Ishikawa (cell line): ENCODE results near the gene IKZF1.

ENCODE experiments used
- CEBPB ChIP-seq: IDR thresholded peaks from 2 replicates; pipeline ENCODE4 v1.6.1; 2012
- EGR1 ChIP-seq: IDR thresholded peaks from 2 replicates; pipeline ENCODE4 v1.6.1; 2012
- RAD21 ChIP-seq: IDR thresholded peaks from 2 replicates; pipeline ENCODE4 v1.6.1; 2012; ENCODE audit warnings: low read depth

- TF ChIP-seq EGR1 (no peak), CEBPB (no peak), RAD21 (no peak)
Observed at GRCh38 chr7:50348469-50349162, 44.1 kb downstream of the IKZF1 start.
